Measurements from ENCODE around the gene JADE1. TPM values are rescaled to one million over a fixed set of nuclear protein-coding genes. Genes with fewer than 3 reads are reported as not detected.

The JADE1 gene
- total RNA-seq, 1 donor from 2014 or later = 36.3 TPM

DNA sequence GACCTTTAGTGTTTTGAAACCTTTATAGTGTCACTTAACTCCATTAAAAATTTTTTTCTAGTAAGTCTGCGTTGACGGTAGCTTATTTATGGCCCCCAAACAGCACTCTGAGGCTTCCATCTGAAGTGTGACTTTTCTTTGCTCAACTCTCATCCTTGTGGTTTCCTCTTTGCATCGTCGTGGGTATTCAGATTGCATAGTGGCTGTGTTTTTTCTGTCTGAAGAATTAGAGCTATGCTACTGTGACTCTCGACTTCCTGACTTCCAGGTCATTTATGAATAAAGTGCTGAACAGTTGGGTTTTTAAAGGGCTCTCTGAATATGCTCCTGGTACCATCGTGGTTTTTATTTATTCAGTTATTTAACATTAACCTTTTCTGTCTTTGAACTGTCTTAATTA is 44.9 kb downstream of the JADE1 start:
- peaks cover 96% of the 10 kb centered on the region for H3K36me3 ChIP-seq
- H3K27me3 ChIP-seq (ENCODE audit: low read depth) = no peaks in the 10 kb centered on the region
- TF ChIP-seq CTCF (IDR thresholded peaks at IDR 0.05) = no peak
- DNase-seq (no peak), ATAC-seq (no peak)
- no peaks in the 10 kb centered on the region for H3K4me1 ChIP-seq
- no peaks in the 10 kb centered on the region for H3K9me3 ChIP-seq
- intact Hi-C loops (cut with DNase I) = no loop called here
- no peak overlapping the region for H3K4me3 ChIP-seq
- no peak overlapping the region for H3K27ac ChIP-seq

DNA sequence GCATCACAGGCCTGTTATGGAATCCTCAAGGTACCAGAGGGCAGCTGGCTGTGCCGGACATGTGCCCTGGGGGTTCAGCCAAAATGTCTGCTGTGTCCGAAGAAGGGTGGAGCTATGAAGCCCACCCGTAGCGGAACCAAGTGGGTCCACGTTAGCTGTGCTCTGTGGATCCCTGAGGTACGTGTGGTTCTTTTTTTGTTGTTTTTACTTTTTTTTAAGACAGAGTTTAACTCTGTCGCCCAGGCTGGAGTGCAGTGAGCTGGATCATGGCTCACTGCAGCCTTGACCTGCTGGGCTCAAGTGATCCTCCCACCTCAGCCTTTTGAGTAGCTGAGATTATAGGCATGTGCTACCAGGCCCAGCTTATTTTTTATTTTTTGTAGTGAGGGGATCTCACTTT is 46.1 kb downstream of the JADE1 start:
- H3K9me3 ChIP-seq = no peaks in the 10 kb centered on the region
- no peaks in the 10 kb centered on the region for H3K27me3 ChIP-seq (ENCODE audit: low read depth)
- intact Hi-C loops (cut with DNase I) = no loop called here
- no peak overlapping the region for H3K27ac ChIP-seq
- no peak for TF ChIP-seq CTCF (IDR thresholded peaks at IDR 0.05)
- H3K4me1 ChIP-seq = peaks cover 4% of the 10 kb centered on the region
- H3K36me3 ChIP-seq = peaks cover 94% of the 10 kb centered on the region
- no peak for DNase-seq
- no peak overlapping the region for H3K4me3 ChIP-seq
- ATAC-seq = no peak

DNA sequence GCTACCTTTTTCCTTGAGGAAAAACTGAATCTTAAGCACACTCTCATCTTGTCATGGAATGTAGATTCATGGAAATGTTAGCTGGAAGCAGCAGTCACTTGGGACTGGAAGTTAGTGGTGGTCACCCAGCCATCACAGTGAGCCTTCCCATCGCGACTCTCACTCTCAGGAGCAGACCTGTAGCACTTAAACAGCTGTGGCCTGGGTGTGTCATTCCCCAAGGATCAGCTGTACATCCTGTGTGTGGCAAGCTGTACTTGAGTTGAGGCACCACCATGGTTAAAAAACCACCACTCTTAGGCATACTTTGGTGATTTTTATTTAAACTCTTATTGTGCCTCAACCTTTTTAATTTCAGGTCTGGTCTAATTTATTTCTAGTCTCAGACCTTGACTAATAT is 46.7 kb downstream of the JADE1 start:
- H3K4me1 ChIP-seq = peaks cover 4% of the 10 kb centered on the region
- no peak overlapping the region for H3K27ac ChIP-seq
- H3K36me3 ChIP-seq = peaks cover 94% of the 10 kb centered on the region
- no peak for DNase-seq
- no peaks in the 10 kb centered on the region for H3K27me3 ChIP-seq (ENCODE audit: low read depth)
- TF ChIP-seq CTCF (IDR thresholded peaks at IDR 0.05) = no peak
- intact Hi-C loops (cut with DNase I) = no loop called here
- ATAC-seq = no peak
- H3K4me3 ChIP-seq = no peak overlapping the region
- H3K9me3 ChIP-seq = no peaks in the 10 kb centered on the region

GRCh38 chr4:128858879-128859671 is 49.6 kb downstream of the JADE1 start:
- intact Hi-C loops (cut with DNase I) = no loop called here
- Histone ChIP-seq H3K27me3 (ENCODE audit: low read depth) (no peaks in the 10 kb centered on the region), H3K9me3 (no peaks in the 10 kb centered on the region), H3K4me3 (no peak overlapping the region), H3K27ac (no peak overlapping the region), H3K36me3 (peaks cover 91% of the 10 kb centered on the region), H3K4me1 (peaks cover 28% of the 10 kb centered on the region)
- DNase-seq (no peak), ATAC-seq (no peak)
- TF ChIP-seq CTCF (IDR thresholded peaks at IDR 0.05) = no peak

DNA sequence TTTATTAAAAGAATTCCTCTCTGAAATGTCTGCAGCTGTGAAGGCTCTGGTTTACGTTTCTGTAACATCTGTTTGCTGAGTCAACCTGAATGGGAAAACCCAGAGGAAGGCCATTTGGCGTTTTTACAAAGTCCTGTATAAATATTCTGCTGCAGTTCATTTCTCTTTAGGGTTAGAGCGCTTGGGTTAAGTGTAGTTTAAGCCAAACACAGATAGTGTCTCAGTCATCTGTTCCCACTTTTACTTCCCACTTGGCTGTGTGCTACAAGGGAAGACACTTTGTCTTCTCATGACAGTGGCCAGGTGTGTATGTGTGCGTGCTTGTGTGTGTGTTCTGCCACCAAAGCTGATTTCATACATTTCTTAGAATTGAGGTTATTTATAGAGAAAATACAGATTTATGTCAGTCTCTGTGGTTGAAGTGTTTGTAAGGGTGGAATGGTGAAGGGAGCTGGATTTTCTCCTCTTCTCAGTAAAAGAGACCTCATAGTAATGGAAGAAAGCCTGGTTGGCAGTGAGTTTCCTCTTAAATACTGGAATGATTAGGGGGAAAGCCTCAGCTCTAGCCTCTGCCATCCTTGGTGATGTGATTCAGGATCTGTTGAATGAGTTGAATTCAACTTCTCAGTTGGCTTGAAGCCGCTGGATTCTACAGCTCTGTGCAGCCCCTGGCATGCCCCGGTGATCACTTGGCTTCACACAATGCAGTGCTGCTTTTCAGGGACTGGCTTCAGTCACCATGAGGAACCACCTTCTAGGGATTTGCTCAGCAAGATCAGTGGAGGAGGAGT is 50.6 kb downstream of the JADE1 start:
- ATAC-seq (no peak), DNase-seq (no peak)

More for the DNA sequence above, 50.6 kb downstream of the JADE1 start:
- Histone ChIP-seq H3K4me1 (peaks cover 28% of the 10 kb centered on the region), H3K4me3 (no peak overlapping the region), H3K36me3 (peaks cover 91% of the 10 kb centered on the region), H3K9me3 (no peaks in the 10 kb centered on the region), H3K27ac (no peak overlapping the region), H3K27me3 (ENCODE audit: low read depth) (no peaks in the 10 kb centered on the region)
- no peak for TF ChIP-seq CTCF (IDR thresholded peaks at IDR 0.05)
- intact Hi-C loops (cut with DNase I) = no loop called here

All from lower lobe of right lung (tissue), 2 donors.